ENCODE results near the gene IWS1. TPM values are rescaled to one million over a fixed set of nuclear protein-coding genes. Genes with fewer than 3 reads are reported as not detected.

The IWS1 gene
- total RNA-seq, 1 experiment from 2014 or later = 70.5 TPM

DNA sequence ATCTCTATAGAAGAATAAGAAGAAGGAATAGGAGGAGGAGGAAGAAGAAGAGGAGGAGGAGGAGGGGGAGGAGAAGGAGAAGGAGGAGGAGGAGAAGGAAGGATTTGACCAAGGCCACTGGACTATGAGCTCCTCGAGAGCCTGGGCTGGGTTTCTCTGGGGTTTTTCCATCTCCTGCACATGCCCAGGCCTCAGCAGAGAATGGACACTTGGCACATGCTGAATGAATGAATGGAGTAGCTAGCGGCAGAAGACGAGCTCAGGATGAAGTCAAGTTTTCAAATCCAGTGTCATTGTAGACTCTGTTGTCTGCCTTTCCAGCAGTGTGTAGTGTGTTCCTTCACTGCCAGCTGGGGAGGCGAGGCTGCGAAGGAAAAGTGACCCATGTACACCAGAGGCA is 11.4 kb upstream of the IWS1 start:
- Mint-ChIP-seq H3K4me3 (no peak overlapping the region), H3K27me3 (ENCODE audit: low read depth) (peaks cover 17% of the 10 kb centered on the region), H3K4me1 (no peaks in the 10 kb centered on the region), H3K36me3 (no peaks in the 10 kb centered on the region), H3K27ac (no peak overlapping the region), H3K9me3 (no peaks in the 10 kb centered on the region)
- ATAC-seq (no peak), DNase-seq (ENCODE audit: low spot score) (no peak)
- no peak for TF ChIP-seq NR3C1 (CRISPR knock-in tag; conservative IDR thresholded peaks at IDR 0.05; ENCODE audit: low read depth)
- TF ChIP-seq, protein P1, sequence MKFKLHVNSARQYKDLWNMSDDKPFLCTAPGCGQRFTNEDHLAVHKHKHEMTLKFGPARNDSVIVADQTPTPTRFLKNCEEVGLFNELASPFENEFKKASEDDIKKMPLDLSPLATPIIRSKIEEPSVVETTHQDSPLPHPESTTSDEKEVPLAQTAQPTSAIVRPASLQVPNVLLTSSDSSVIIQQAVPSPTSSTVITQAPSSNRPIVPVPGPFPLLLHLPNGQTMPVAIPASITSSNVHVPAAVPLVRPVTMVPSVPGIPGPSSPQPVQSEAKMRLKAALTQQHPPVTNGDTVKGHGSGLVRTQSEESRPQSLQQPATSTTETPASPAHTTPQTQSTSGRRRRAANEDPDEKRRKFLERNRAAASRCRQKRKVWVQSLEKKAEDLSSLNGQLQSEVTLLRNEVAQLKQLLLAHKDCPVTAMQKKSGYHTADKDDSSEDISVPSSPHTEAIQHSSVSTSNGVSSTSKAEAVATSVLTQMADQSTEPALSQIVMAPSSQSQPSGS (CRISPR knock-in tag; IDR thresholded peaks at IDR 0.05; ENCODE audit: borderline replicate concordance, low read depth) = no peak
- TF ChIP-seq GTF2I (CRISPR knock-in tag; conservative IDR thresholded peaks at IDR 0.05) = no peak
- TF ChIP-seq, protein P2, sequence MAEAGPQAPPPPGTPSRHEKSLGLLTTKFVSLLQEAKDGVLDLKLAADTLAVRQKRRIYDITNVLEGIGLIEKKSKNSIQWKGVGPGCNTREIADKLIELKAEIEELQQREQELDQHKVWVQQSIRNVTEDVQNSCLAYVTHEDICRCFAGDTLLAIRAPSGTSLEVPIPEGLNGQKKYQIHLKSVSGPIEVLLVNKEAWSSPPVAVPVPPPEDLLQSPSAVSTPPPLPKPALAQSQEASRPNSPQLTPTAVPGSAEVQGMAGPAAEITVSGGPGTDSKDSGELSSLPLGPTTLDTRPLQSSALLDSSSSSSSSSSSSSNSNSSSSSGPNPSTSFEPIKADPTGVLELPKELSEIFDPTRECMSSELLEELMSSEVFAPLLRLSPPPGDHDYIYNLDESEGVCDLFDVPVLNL (CRISPR knock-in tag; IDR thresholded peaks at IDR 0.05; ENCODE audit: borderline replicate concordance, low read depth) = no peak
- TF ChIP-seq, protein P3, sequence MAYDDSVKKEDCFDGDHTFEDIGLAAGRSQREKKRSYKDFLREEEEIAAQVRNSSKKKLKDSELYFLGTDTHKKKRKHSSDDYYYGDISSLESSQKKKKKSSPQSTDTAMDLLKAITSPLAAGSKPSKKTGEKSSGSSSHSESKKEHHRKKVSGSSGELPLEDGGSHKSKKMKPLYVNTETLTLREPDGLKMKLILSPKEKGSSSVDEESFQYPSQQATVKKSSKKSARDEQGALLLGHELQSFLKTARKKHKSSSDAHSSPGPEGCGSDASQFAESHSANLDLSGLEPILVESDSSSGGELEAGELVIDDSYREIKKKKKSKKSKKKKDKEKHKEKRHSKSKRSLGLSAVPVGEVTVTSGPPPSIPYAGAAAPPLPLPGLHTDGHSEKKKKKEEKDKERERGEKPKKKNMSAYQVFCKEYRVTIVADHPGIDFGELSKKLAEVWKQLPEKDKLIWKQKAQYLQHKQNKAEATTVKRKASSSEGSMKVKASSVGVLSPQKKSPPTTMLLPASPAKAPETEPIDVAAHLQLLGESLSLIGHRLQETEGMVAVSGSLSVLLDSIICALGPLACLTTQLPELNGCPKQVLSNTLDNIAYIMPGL (CRISPR knock-in tag; IDR thresholded peaks at IDR 0.05) = no peak
- no peak for TF ChIP-seq ZNF396 (CRISPR knock-in tag; IDR thresholded peaks at IDR 0.05; ENCODE audit: borderline replicate concordance)
- no peak for TF ChIP-seq CREB1 (CRISPR knock-in tag; IDR thresholded peaks at IDR 0.05)
- TF ChIP-seq ETV6 (CRISPR knock-in tag; IDR thresholded peaks at IDR 0.05) = no peak
- TF ChIP-seq, protein P4, sequence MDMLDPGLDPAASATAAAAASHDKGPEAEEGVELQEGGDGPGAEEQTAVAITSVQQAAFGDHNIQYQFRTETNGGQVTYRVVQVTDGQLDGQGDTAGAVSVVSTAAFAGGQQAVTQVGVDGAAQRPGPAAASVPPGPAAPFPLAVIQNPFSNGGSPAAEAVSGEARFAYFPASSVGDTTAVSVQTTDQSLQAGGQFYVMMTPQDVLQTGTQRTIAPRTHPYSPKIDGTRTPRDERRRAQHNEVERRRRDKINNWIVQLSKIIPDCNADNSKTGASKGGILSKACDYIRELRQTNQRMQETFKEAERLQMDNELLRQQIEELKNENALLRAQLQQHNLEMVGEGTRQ (CRISPR knock-in tag; IDR thresholded peaks at IDR 0.05) = no peak
- ChIA-PET POLR2A (interaction anchor here (0.7 kb wide), 1 partner anchor 24 kb away, joined by 3 read pairs; no protein-coding TSS in a partner anchor), CTCF (no interaction called here)

DNA sequence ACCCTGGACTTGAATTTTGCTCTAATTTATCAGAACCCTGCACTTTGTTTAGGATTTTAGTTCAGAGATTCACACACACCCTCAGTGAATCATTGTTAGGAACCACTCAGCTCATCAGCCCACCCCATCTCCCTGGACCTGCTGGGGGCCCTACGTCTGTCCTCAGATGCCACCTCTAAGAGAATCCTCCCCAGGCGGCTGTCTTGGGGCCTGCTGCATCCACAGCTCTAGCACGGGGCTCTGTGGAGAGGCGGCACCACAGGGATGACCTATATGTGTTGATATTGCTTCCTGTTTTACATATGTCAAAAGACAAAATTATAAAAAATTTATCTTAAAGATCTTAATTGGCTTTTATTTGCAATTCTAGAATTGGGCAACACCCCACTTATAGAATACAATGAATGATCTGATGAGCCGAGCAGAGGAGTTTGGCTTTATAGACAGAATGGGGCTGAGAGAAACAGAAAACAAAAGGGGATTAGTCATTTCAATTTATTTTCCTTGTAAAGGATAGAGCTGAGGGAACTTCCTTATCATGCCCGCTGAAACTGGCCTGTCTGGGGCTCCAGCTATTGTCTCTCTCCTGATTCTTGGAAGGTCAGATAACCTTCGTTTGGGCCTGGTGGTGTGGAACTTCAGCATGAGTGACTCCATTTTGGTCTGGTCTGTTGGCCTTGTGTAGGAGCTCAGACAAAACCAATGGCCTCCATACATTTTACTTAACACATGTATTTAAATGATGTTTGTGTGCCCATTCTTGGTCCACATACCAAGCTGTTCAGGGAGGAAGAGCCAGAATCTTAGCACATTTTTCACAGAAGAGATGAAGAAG is 10.6 kb upstream of the IWS1 start:
- Mint-ChIP-seq H3K4me1 (no peaks in the 10 kb centered on the region), H3K27ac (no peak overlapping the region), H3K36me3 (no peaks in the 10 kb centered on the region), H3K4me3 (no peak overlapping the region), H3K27me3 (ENCODE audit: low read depth) (peaks cover 14% of the 10 kb centered on the region), H3K9me3 (no peaks in the 10 kb centered on the region)
- ChIA-PET CTCF (no interaction called here), POLR2A (no interaction called here)
- no peak for DNase-seq (ENCODE audit: low spot score)
- ATAC-seq = no peak
- TF ChIP-seq RORB (CRISPR knock-in tag; IDR thresholded peaks at IDR 0.05) = no peak
- TF ChIP-seq FOXK1 (CRISPR knock-in tag; IDR thresholded peaks at IDR 0.05) = no peak
- TF ChIP-seq, protein P5, sequence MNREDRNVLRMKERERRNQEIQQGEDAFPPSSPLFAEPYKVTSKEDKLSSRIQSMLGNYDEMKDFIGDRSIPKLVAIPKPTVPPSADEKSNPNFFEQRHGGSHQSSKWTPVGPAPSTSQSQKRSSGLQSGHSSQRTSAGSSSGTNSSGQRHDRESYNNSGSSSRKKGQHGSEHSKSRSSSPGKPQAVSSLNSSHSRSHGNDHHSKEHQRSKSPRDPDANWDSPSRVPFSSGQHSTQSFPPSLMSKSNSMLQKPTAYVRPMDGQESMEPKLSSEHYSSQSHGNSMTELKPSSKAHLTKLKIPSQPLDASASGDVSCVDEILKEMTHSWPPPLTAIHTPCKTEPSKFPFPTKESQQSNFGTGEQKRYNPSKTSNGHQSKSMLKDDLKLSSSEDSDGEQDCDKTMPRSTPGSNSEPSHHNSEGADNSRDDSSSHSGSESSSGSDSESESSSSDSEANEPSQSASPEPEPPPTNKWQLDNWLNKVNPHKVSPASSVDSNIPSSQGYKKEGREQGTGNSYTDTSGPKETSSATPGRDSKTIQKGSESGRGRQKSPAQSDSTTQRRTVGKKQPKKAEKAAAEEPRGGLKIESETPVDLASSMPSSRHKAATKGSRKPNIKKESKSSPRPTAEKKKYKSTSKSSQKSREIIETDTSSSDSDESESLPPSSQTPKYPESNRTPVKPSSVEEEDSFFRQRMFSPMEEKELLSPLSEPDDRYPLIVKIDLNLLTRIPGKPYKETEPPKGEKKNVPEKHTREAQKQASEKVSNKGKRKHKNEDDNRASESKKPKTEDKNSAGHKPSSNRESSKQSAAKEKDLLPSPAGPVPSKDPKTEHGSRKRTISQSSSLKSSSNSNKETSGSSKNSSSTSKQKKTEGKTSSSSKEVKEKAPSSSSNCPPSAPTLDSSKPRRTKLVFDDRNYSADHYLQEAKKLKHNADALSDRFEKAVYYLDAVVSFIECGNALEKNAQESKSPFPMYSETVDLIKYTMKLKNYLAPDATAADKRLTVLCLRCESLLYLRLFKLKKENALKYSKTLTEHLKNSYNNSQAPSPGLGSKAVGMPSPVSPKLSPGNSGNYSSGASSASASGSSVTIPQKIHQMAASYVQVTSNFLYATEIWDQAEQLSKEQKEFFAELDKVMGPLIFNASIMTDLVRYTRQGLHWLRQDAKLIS (CRISPR knock-in tag; IDR thresholded peaks at IDR 0.05; ENCODE audit: borderline replicate concordance) = no peak
- TF ChIP-seq MXD4 (CRISPR knock-in tag; IDR thresholded peaks at IDR 0.05; ENCODE audit: borderline replicate concordance) = no peak
- no peak for TF ChIP-seq MYBL2 (CRISPR knock-in tag; IDR thresholded peaks at IDR 0.05)
- TF ChIP-seq ZBTB21 (CRISPR knock-in tag; IDR thresholded peaks at IDR 0.05; ENCODE audit: borderline replicate concordance) = no peak
- no peak for TF ChIP-seq ZNF232 (CRISPR knock-in tag; IDR thresholded peaks at IDR 0.05)
- TF ChIP-seq HMGA2 (CRISPR knock-in tag; IDR thresholded peaks at IDR 0.05) = no peak
- TF ChIP-seq, protein P6, sequence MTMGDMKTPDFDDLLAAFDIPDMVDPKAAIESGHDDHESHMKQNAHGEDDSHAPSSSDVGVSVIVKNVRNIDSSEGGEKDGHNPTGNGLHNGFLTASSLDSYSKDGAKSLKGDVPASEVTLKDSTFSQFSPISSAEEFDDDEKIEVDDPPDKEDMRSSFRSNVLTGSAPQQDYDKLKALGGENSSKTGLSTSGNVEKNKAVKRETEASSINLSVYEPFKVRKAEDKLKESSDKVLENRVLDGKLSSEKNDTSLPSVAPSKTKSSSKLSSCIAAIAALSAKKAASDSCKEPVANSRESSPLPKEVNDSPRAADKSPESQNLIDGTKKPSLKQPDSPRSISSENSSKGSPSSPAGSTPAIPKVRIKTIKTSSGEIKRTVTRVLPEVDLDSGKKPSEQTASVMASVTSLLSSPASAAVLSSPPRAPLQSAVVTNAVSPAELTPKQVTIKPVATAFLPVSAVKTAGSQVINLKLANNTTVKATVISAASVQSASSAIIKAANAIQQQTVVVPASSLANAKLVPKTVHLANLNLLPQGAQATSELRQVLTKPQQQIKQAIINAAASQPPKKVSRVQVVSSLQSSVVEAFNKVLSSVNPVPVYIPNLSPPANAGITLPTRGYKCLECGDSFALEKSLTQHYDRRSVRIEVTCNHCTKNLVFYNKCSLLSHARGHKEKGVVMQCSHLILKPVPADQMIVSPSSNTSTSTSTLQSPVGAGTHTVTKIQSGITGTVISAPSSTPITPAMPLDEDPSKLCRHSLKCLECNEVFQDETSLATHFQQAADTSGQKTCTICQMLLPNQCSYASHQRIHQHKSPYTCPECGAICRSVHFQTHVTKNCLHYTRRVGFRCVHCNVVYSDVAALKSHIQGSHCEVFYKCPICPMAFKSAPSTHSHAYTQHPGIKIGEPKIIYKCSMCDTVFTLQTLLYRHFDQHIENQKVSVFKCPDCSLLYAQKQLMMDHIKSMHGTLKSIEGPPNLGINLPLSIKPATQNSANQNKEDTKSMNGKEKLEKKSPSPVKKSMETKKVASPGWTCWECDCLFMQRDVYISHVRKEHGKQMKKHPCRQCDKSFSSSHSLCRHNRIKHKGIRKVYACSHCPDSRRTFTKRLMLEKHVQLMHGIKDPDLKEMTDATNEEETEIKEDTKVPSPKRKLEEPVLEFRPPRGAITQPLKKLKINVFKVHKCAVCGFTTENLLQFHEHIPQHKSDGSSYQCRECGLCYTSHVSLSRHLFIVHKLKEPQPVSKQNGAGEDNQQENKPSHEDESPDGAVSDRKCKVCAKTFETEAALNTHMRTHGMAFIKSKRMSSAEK (CRISPR knock-in tag; IDR thresholded peaks at IDR 0.05; ENCODE audit: borderline replicate concordance) = no peak
